Bronchial epithelial cell (primary cell): ENCODE measurements around the gene KCND3. TPM values are rescaled to one million over a fixed set of nuclear protein-coding genes. Genes with fewer than 3 reads are reported as not detected.

Experiments
- DNase-seq: peaks from one replicate; pipeline ENCODE4 v3.0.0-alpha.2; 2010; ENCODE audit warnings: low read depth
- FAIRE-seq: peaks from 2 replicates; lab custom pipeline; 2011; peaks lifted over from hg19 to GRCh38; lab: Jason Lieb, UNC
- H3K27me3 ChIP-seq: 2 replicates; pipeline ENCODE4 v1.5.1; 2011; ENCODE audit warnings: low read length; ENCODE audit not compliant: control insufficient read depth, insufficient read depth
- H3K36me3 ChIP-seq: 2 replicates; pipeline ENCODE4 v1.5.1; 2011; ENCODE audit warnings: low read length; ENCODE audit not compliant: control insufficient read depth, insufficient read depth
- H3K4me3 ChIP-seq: 2 replicates; pipeline ENCODE4 v1.5.1; 2011; ENCODE audit warnings: mild to moderate bottlenecking, low read depth, low read length, control low read depth
- CTCF ChIP-seq: IDR thresholded peaks from 2 replicates; pipeline ENCODE4 v1.5.1; 2011; ENCODE audit warnings: mild to moderate bottlenecking, moderate library complexity, low read length, control low read depth, inconsistent platforms; ENCODE audit not compliant: insufficient read depth, severe bottlenecking
- total RNA-seq: library from RNA; depleted of rRNA; stranded (reverse); fragments of >200 nt; gene quantifications from 2 replicates; pipeline ENCODE4 v1.2.1, GENCODE V29; 2014

KCND3 gene
- total RNA-seq, 1 donor from 2014 or later: under 0.01 TPM

GRCh38 chr1:111723871-111724270, 265.6 kb downstream of the KCND3 start:
- no peak for TF ChIP-seq CTCF
- Histone ChIP-seq H3K4me3 (no peak overlapping the region), H3K27me3 (no peaks in the 10 kb centered on the region), H3K36me3 (peaks cover 3% of the 10 kb centered on the region)
- no peak for DNase-seq
- FAIRE-seq: no peak

- DNase-seq (no peak), FAIRE-seq (no peak)
- Histone ChIP-seq H3K4me3 (no peak overlapping the region), H3K36me3 (peaks cover 3% of the 10 kb centered on the region), H3K27me3 (no peaks in the 10 kb centered on the region)
- no peak for TF ChIP-seq CTCF
Observed at GRCh38 chr1:111723091-111723806, 266.2 kb downstream of the KCND3 start.

- Histone ChIP-seq H3K36me3 (no peaks in the 10 kb centered on the region), H3K4me3 (no peak overlapping the region), H3K27me3 (no peaks in the 10 kb centered on the region)
- no peak for TF ChIP-seq CTCF
- FAIRE-seq (no peak), DNase-seq (peak; percentile 20)
Observed at GRCh38 chr1:111720977-111721786, 268.3 kb downstream of the KCND3 start.

Other genes starting within 250 kb of the KCND3 start
- 9.5 and 13.2 TPM in 2 replicates for gene DDX20, start 233.8 kb downstream of the KCND3 start, total RNA-seq